OCI-LY3 (cell line): ENCODE results near the gene BTRC.

ENCODE experiments used
- CTCF ChIP-seq: fragments of 200-600, 300-600 bp; sonication (generic); IDR thresholded peaks from 2 replicates; pipeline ENCODE4 v1.5.1; 2014; ENCODE audit warnings: antibody characterized with exemption, low read length, low read depth
- EZH2phosphoT487 ChIP-seq: fragments of 200-600 bp; shearing (Covaris generic); IDR thresholded peaks from 2 replicates; pipeline ENCODE4 v1.6.1; 2018; ENCODE audit warnings: antibody characterized with exemption, mixed run types, low read depth

GRCh38 chr10:101601541-101601940 lies 247.6 kb downstream of the BTRC start:
- TF ChIP-seq EZH2phosphoT487: no peak
- no peak for TF ChIP-seq CTCF
